ENCODE results near the gene NOSIP. TPM values are rescaled to one million over a fixed set of nuclear protein-coding genes. Genes with fewer than 3 reads are reported as not detected.
A peak's percentile ranks its signal among the peaks of the same experiment; 100 is the strongest.

Gene NOSIP
- polyA plus RNA-seq, 4 donors, result 51.8 to 181 (median 134) TPM

DNA sequence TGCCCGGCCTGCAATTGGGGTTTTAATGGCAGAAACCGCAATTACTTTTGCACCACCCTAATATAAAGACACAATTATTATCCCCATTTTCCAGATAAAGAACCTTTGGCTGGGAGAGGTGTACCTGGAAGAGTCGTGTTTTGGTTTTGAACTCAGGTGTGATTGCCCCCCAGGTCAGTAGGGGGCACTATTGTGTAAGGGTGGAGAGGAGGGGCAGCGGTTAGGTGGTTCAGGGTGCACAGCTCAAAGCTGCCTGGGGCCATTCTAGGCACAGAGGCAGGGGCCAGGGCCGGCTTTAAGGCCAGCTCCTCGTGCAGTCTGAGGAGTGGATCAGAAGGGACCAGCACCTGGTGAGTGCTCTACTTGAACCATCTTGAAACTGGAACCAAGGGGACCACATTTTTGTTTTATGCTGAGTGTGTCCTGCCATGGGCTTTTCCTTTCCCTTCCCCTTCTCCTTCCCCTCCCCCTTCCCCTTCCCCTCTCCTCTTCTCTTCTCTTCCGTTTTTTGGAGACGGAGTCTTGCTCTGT is 73.7 kb downstream of the NOSIP start:
- Histone ChIP-seq H3K4me3 (ENCODE audit: low read depth in 1 of 3, low read length in 3 of 3) (no peak overlapping the region), H3K4me1 (ENCODE audit: control insufficient read depth in 3 of 3, insufficient read depth in 2 of 3, low read depth in 1 of 3, low read length in 2 of 3) (peaks cover 0 to 26% (median 0%) of the 10 kb centered on the region in 3 donors)
- WGBS, 3 donors, result 26 to 34% (median 31%) methylated on average over 8 of the region's 8 CpGs

More for the DNA sequence above, 73.7 kb downstream of the NOSIP start:
- Histone ChIP-seq H3K36me3 (ENCODE audit: control insufficient read depth in 3 of 3, insufficient read depth in 2 of 3, low read depth in 1 of 3, low read length in 3 of 3) (no peaks in the 10 kb centered on the region), H3K27me3 (ENCODE audit: control insufficient read depth in 3 of 3, insufficient read depth in 3 of 3, low read length in 3 of 3) (no peaks in the 10 kb centered on the region), H3K27ac (ENCODE audit: low read depth in 1 of 3, low read length in 2 of 3) (no peak overlapping the region), H3K9me3 (ENCODE audit: control insufficient read depth in 2 of 2, insufficient read depth in 1 of 2, low read depth in 1 of 2, low read length in 1 of 2) (no peaks in the 10 kb centered on the region)
- DNase-seq (peak; percentile 88), FAIRE-seq (no peak)

Other genes starting within 250 kb of the NOSIP start
- 10 to 100 TPM in 1 of 4 donors, 1 to 10 TPM in 3; 2.7 to 11.6 (median 6.9) TPM for gene CD37, start 245.2 kb downstream of the NOSIP start, polyA plus RNA-seq
- 10 to 100 TPM in 2 of 4 donors, 1 to 10 TPM in 2; 1.8 to 17.2 (median 8.8) TPM for gene TEAD2, start 218.1 kb downstream of the NOSIP start, polyA plus RNA-seq
- under 1 TPM in 2 of 4 donors, not detected in 2; 0.19 to 0.66 TPM for gene DKKL1, start 216.7 kb downstream of the NOSIP start, polyA plus RNA-seq
- not detected for gene KASH5, start 192.3 kb downstream of the NOSIP start, polyA plus RNA-seq
- not detected for gene PTH2, start 157.1 kb downstream of the NOSIP start, polyA plus RNA-seq
- not detected for gene GFY, start 155.2 kb downstream of the NOSIP start, polyA plus RNA-seq
- 1 to 10 TPM in 1 of 4 donors, under 1 TPM in 3; 0.09 to 1.1 (median 0.25) TPM for gene SLC17A7, start 139.0 kb downstream of the NOSIP start, polyA plus RNA-seq
- 100 to 1,000 TPM in 1 of 4 donors, 10 to 100 TPM in 3; 81.1 to 115 (median 89.6) TPM for gene PIH1D1, start 128.7 kb downstream of the NOSIP start, polyA plus RNA-seq
- 100 to 1,000 TPM in 2 of 4 donors, 10 to 100 TPM in 2; 26.3 to 130 (median 83.6) TPM for gene ALDH16A1, start 127.3 kb downstream of the NOSIP start, polyA plus RNA-seq
- gene FLT3LG, start 106.3 kb downstream of the NOSIP start, polyA plus RNA-seq, result 1 to 10 TPM; 4.9 to 10.0 (median 8.2) TPM
- 1,000 to 10,000 TPM; 2,350 to 5,026 (median 3,831) TPM for gene RPL13A, start 92.9 kb downstream of the NOSIP start, polyA plus RNA-seq
- gene RPS11, start 84.1 kb downstream of the NOSIP start, polyA plus RNA-seq, result 1,000 to 10,000 TPM; 2,854 to 5,067 (median 4,011) TPM
- 100 to 1,000 TPM; 354 to 583 (median 513) TPM for gene FCGRT, start 67.9 kb downstream of the NOSIP start, polyA plus RNA-seq
- gene RCN3, start 52.6 kb downstream of the NOSIP start, polyA plus RNA-seq, result 100 to 1,000 TPM in 2 of 4 donors, 10 to 100 TPM in 2; 38.0 to 687 (median 248) TPM
- gene PRRG2, start 760 bp upstream of the NOSIP start, polyA plus RNA-seq, result 10 to 100 TPM; 14.2 to 23.7 (median 18.0) TPM
- gene PRR12, start 10.6 kb upstream of the NOSIP start, polyA plus RNA-seq, result 10 to 100 TPM in 2 of 4 donors, 1 to 10 TPM in 2; 2.4 to 18.4 (median 8.0) TPM
- gene RRAS, start 59.6 kb upstream of the NOSIP start, polyA plus RNA-seq, result 100 to 1,000 TPM in 2 of 4 donors, 10 to 100 TPM in 2; 30.6 to 105 (median 85.5) TPM
- 10 to 100 TPM; 10.5 to 36.2 (median 19.8) TPM for gene SCAF1, start 61.7 kb upstream of the NOSIP start, polyA plus RNA-seq
- gene IRF3, start 85.3 kb upstream of the NOSIP start, polyA plus RNA-seq, result 100 to 1,000 TPM in 2 of 4 donors, 10 to 100 TPM in 2; 92.1 to 255 (median 119) TPM
- gene BCL2L12, start 85.4 kb upstream of the NOSIP start, polyA plus RNA-seq, result 10 to 100 TPM; 11.2 to 36.6 (median 17.1) TPM
- 100 to 1,000 TPM in 2 of 4 donors, 10 to 100 TPM in 2; 56.8 to 194 (median 94.7) TPM for gene PRMT1, start 96.7 kb upstream of the NOSIP start, polyA plus RNA-seq
- gene ADM5, start 109.0 kb upstream of the NOSIP start, polyA plus RNA-seq, result 1 to 10 TPM in 1 of 4 donors, under 1 TPM in 2, not detected in 1; 0.27 to 2.7 (median 0.84) TPM
- 1 to 10 TPM in 2 of 4 donors, not detected in 2; 1.9 to 4.5 TPM for gene CPT1C, start 110.6 kb upstream of the NOSIP start, polyA plus RNA-seq
- under 1 TPM in 3 of 4 donors, not detected in 1; 0.07 to 0.54 (median 0.28) TPM for gene TSKS, start 182.8 kb upstream of the NOSIP start, polyA plus RNA-seq
- gene AP2A1, start 186.4 kb upstream of the NOSIP start, polyA plus RNA-seq, result 10 to 100 TPM; 34.7 to 58.8 (median 53.6) TPM
- gene FUZ, start 232.7 kb upstream of the NOSIP start, polyA plus RNA-seq, result 10 to 100 TPM in 2 of 4 donors, 1 to 10 TPM in 2; 4.1 to 21.0 (median 10.0) TPM
- gene MED25, start 237.7 kb upstream of the NOSIP start, polyA plus RNA-seq, result 10 to 100 TPM; 26.7 to 58.7 (median 41.2) TPM

All from small intestine (tissue), 7 donors.